Trophoblast cell (in vitro differentiated cells and primary cell): ENCODE measurements around the gene STOML3. TPM values are rescaled to one million over a fixed set of nuclear protein-coding genes. Genes with fewer than 3 reads are reported as not detected.

Experiments used
- DNase-seq, 2 donors: peaks; one replicate each; pipeline ENCODE4 v3.0.0-alpha.2; 2016
- H2AFZ ChIP-seq: 2 replicates; pipeline ENCODE4 v1.6.1; 2013; ENCODE audit warnings: low read length, moderate library complexity, mild to moderate bottlenecking; ENCODE audit not compliant: insufficient read depth, poor library complexity
- H2AK5ac ChIP-seq: 2 replicates; pipeline ENCODE4 v1.6.1; 2013; ENCODE audit warnings: mild to moderate bottlenecking, low read length
- H2BK120ac ChIP-seq: 2 replicates; pipeline ENCODE4 v1.6.1; 2013; ENCODE audit warnings: low read length, mild to moderate bottlenecking, moderate library complexity; ENCODE audit not compliant: insufficient read depth, poor library complexity
- H2BK12ac ChIP-seq: 2 replicates; pipeline ENCODE4 v1.6.1; 2013; ENCODE audit warnings: mild to moderate bottlenecking, low read length, moderate library complexity
- H2BK5ac ChIP-seq: 2 replicates; pipeline ENCODE4 v1.6.1; 2013; ENCODE audit warnings: low read length, low read depth, moderate library complexity, mild to moderate bottlenecking; ENCODE audit not compliant: poor library complexity
- H3K14ac ChIP-seq: 2 replicates; pipeline ENCODE4 v1.6.1; 2013; ENCODE audit warnings: mild to moderate bottlenecking, low read length
- H3K18ac ChIP-seq: 2 replicates; pipeline ENCODE4 v1.6.1; 2013; ENCODE audit warnings: mild to moderate bottlenecking, low read length
- H3K23ac ChIP-seq: 2 replicates; pipeline ENCODE4 v1.6.1; 2013; ENCODE audit warnings: low read length
- H3K27ac ChIP-seq: 2 replicates; pipeline ENCODE4 v1.5.1; 2013; ENCODE audit warnings: low read depth, mild to moderate bottlenecking, inconsistent platforms, low read length, moderate library complexity
- H3K27me3 ChIP-seq: 2 replicates; pipeline ENCODE4 v1.6.1; 2013; ENCODE audit warnings: inconsistent platforms, mild to moderate bottlenecking, low read length, moderate library complexity; ENCODE audit not compliant: insufficient read depth
- H3K36me3 ChIP-seq, 2 experiments: 1 replicate in 1 of 2; 2 replicates in 1 of 2; pipeline ENCODE4 v1.6.1; 2013; ENCODE audit warnings: low read length in 2 of 2, mild to moderate bottlenecking in 2 of 2, moderate library complexity in 1 of 2; ENCODE audit not compliant: insufficient read depth in 2 of 2, control insufficient read depth in 1 of 2
- H3K4ac ChIP-seq: 2 replicates; pipeline ENCODE4 v1.6.1; 2013; ENCODE audit warnings: low read depth, mild to moderate bottlenecking, low read length, moderate library complexity
- H3K4me1 ChIP-seq, 2 experiments: 1 replicate in 1 of 2; 2 replicates in 1 of 2; pipeline ENCODE4 v1.6.1; 2013; ENCODE audit warnings: low read length in 2 of 2, mild to moderate bottlenecking in 2 of 2, moderate library complexity in 1 of 2; ENCODE audit not compliant: insufficient read depth in 2 of 2, control insufficient read depth in 1 of 2
- H3K4me2 ChIP-seq: 2 replicates; pipeline ENCODE4 v1.6.1; 2013; ENCODE audit warnings: inconsistent platforms, mild to moderate bottlenecking, low read length, moderate library complexity
- H3K4me3 ChIP-seq: 2 replicates; pipeline ENCODE4 v1.5.1; 2013; ENCODE audit warnings: mild to moderate bottlenecking, low read depth, low read length, inconsistent platforms
- H3K79me1 ChIP-seq: one replicate; pipeline ENCODE4 v1.6.1; 2013; ENCODE audit warnings: low read length
- H3K79me2 ChIP-seq: 2 replicates; pipeline ENCODE4 v1.6.1; 2013; ENCODE audit warnings: low read length, mild to moderate bottlenecking; ENCODE audit not compliant: control insufficient read depth, insufficient read depth, poor library complexity
- H3K9ac ChIP-seq: 2 replicates; pipeline ENCODE4 v1.6.1; 2013; ENCODE audit warnings: mild to moderate bottlenecking, low read length
- H3K9me3 ChIP-seq: 2 replicates; pipeline ENCODE4 v1.6.1; 2013; ENCODE audit warnings: low read depth, mild to moderate bottlenecking, control low read depth, inconsistent platforms, low read length; ENCODE audit not compliant: insufficient read depth
- H4K12ac ChIP-seq: 2 replicates; pipeline ENCODE4 v1.6.1; 2013; ENCODE audit warnings: low read depth, mild to moderate bottlenecking, low read length, moderate library complexity
- H4K8ac ChIP-seq: 2 replicates; pipeline ENCODE4 v1.6.1; 2013; ENCODE audit warnings: low read depth, mild to moderate bottlenecking, low read length, moderate library complexity
- H4K91ac ChIP-seq: one replicate; pipeline ENCODE4 v1.6.1; 2013; ENCODE audit warnings: low read depth, mild to moderate bottlenecking, low read length, moderate library complexity
- WGBS: extraction: QIAGEN DNeasy Blood & Tissue Kit; methylation state at CpG from one replicate; pipeline ENCODE4 v1.1.7; 2013; ENCODE audit warnings: missing lambda C conversion rate; ENCODE audit not compliant: insufficient read length, insufficient coverage; ENCODE audit errors: extremely low coverage; 5-methylcytosine and 5-hydroxymethylcytosine counted together
- polyA plus RNA-seq: library from polyadenylated mRNA; stranded (reverse); fragments of 200-250 nt; gene quantifications from 2 replicates; pipeline ENCODE4 v1.2.3, GENCODE V29; 2013

STOML3 gene, protein sequence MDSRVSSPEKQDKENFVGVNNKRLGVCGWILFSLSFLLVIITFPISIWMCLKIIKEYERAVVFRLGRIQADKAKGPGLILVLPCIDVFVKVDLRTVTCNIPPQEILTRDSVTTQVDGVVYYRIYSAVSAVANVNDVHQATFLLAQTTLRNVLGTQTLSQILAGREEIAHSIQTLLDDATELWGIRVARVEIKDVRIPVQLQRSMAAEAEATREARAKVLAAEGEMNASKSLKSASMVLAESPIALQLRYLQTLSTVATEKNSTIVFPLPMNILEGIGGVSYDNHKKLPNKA
- 0.18 TPM in 2 replicates for polyA plus RNA-seq

DNA sequence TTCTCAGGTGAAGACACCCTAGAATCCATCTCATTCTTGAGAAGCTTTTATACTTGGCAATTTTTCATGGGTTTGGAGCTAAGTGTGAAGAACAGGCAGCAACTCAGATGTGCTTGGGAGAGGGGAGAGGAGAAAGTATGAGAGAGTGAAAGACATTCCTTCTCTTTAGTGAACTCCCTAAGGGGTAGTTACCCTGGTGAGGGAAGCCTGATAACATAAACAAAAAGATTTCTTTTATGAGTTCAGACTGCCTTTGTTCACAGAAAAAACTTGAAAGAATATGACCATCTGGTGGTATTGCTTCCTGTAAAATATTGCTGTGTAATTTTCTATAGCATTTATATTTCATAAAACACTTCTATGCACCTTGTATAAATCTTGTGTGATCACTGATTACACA lies at the start of gene STOML3:
Gene STOML3 (minus strand): TSS at position 139 of the 400 bp plus-strand sequence. CDS start 110 bp downstream, at position 29.
- no peaks in the 10 kb centered on the region for H3K27me3 ChIP-seq
- H3K4me1 ChIP-seq = no peaks in the 10 kb centered on the region
- H2BK120ac ChIP-seq = no peak within 1 kb of the TSS
- H3K23ac ChIP-seq = no peak within 1 kb of the TSS
- no peak within 1 kb of the TSS for H3K4me2 ChIP-seq
- H3K14ac ChIP-seq = no peak within 1 kb of the TSS
- no peak within 1 kb of the TSS for H2AFZ ChIP-seq
- no peak within 1 kb of the TSS for H2BK5ac ChIP-seq
- no peak within 1 kb of the TSS for H3K18ac ChIP-seq
- no peak within 1 kb of the TSS for H3K9ac ChIP-seq
- H3K4ac ChIP-seq = no peak within 1 kb of the TSS
- H4K12ac ChIP-seq = no peak within 1 kb of the TSS
- H3K27ac ChIP-seq = no peak within 1 kb of the TSS
- H3K36me3 ChIP-seq = no peaks in the 10 kb centered on the region
- no peak within 1 kb of the TSS for H2BK12ac ChIP-seq
- no peak within 1 kb of the TSS for H4K8ac ChIP-seq
- no peak within 1 kb of the TSS for H3K4me3 ChIP-seq
- no peaks in the 10 kb centered on the region for H3K9me3 ChIP-seq
- H3K79me2 ChIP-seq = no peaks in the 10 kb centered on the region
- peak in 1 of 2 donors; percentile 74 for DNase-seq
- no peaks in the 10 kb centered on the region for H3K79me1 ChIP-seq
- no peak within 1 kb of the TSS for H2AK5ac ChIP-seq
- H4K91ac ChIP-seq = no peak within 1 kb of the TSS

DNA sequence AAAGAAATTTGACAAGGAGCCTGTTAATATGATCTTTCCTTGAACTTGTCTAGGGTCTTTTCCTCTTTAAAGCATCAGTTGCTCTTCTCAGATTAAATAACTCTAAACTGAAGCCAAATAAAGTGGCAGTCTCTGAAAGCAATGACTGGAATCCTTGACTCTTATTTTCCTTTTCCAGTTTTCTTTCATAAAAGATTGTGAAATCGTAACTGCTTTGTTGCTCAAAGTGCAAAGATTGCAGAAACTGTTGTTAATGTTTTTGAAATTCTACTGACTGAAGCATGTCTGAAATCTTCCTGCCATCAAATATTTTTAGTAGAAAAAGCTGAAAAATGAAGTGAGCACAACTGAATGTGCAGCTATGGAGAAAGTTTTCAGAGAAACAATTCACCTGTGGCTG lies 49.6 kb upstream of the STOML3 start:
- H3K23ac ChIP-seq = no peak overlapping the region
- H3K4ac ChIP-seq = no peak overlapping the region
- H2AFZ ChIP-seq = no peak overlapping the region
- no peak overlapping the region for H4K8ac ChIP-seq
- H2BK120ac ChIP-seq = no peak overlapping the region
- no peak overlapping the region for H4K12ac ChIP-seq
- peaks cover 11% of the 10 kb centered on the region for H3K79me2 ChIP-seq
- no peak overlapping the region for H2BK5ac ChIP-seq
- no peak overlapping the region for H2AK5ac ChIP-seq
- peaks cover 0 to under 1% of the 10 kb centered on the region in 2 experiments for H3K4me1 ChIP-seq
- no peak overlapping the region for H3K14ac ChIP-seq
- H4K91ac ChIP-seq = no peak overlapping the region
- peaks cover 0 to 2% of the 10 kb centered on the region in 2 experiments for H3K36me3 ChIP-seq
- H3K9me3 ChIP-seq = no peaks in the 10 kb centered on the region
- no peak overlapping the region for H3K9ac ChIP-seq
- H3K4me3 ChIP-seq = no peak overlapping the region
- no peak overlapping the region for H2BK12ac ChIP-seq
- H3K18ac ChIP-seq = no peak overlapping the region
- H3K27me3 ChIP-seq = no peaks in the 10 kb centered on the region
- no peak overlapping the region for H3K4me2 ChIP-seq
- no CpG with 5 or more reads among the region's 1 CpG for WGBS
- peaks cover 10% of the 10 kb centered on the region for H3K79me1 ChIP-seq
- DNase-seq = peak; percentile 21 to 92
- H3K27ac ChIP-seq = no peak overlapping the region

DNA sequence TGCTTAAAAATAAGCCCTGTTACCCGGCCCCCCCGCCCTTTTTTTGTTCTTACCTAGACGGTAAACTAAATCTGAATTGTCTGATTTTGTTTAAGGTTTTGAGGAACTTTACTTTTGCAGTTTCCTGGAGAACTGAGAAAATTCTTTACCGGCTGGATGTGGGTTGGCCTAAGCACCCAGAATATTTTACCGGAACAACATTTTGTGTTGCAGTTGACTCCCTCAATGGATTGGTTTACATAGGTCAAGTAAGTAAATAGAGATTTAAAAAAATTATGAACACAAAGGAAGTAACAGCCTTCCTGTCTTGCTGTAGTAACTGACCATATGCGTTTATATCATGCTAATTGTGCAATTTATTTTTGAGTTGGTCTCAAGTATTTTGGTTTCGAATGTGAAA lies 48.4 kb upstream of the STOML3 start:
- Histone ChIP-seq H3K4ac (no peak overlapping the region), H3K27ac (no peak overlapping the region), H2BK12ac (no peak overlapping the region), H3K23ac (no peak overlapping the region), H3K27me3 (no peaks in the 10 kb centered on the region), H3K4me1 (peaks cover 0 to 4% of the 10 kb centered on the region in 2 experiments), H2AK5ac (no peak overlapping the region), H3K9me3 (no peaks in the 10 kb centered on the region), H4K8ac (no peak overlapping the region), H3K4me2 (peak overlapping the region; percentile 90), H4K12ac (no peak overlapping the region), H3K9ac (no peak overlapping the region), H3K36me3 (peaks cover 0 to under 1% of the 10 kb centered on the region in 2 experiments), H3K79me1 (peaks cover 10% of the 10 kb centered on the region), H2AFZ (no peak overlapping the region), H4K91ac (no peak overlapping the region), H3K18ac (no peak overlapping the region), H2BK5ac (no peak overlapping the region), H3K79me2 (peaks cover 14% of the 10 kb centered on the region), H2BK120ac (no peak overlapping the region), H3K14ac (no peak overlapping the region), H3K4me3 (no peak overlapping the region)
- no peak for DNase-seq
- WGBS = 100% methylated on average over 1 of the region's 7 CpGs

DNA sequence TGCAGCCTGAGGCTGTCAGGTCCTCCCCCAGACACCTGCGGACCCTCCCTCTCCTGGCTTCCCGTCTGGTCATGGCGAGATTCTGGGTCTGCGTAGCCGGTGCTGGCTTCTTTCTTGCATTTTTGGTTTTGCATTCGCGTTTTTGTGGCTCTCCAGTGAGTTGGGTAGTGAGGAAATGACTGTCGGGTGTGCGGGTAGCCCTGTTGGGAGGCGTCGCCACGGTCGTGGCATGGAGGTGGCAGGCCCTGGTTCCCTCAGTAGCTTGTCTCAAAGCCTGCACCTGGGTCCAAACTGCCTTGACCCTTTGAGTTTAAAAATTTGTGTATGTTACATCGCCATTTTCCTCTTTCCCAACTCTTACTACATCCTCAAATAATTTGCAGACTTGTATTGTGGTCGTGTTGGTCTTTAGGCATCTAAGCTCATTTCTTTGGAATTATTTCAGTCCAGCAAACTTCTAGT lies 48.0 kb upstream of the STOML3 start:
- Histone ChIP-seq H3K4me3 (peak overlapping the region; percentile 84), H2AFZ (peak overlapping the region; percentile 89), H3K4me1 (peaks cover 0 to 4% of the 10 kb centered on the region in 2 experiments), H3K4me2 (peak overlapping the region; percentile 90), H3K18ac (peak overlapping the region; percentile 78), H2BK120ac (peak overlapping the region; percentile 32), H3K4ac (peak overlapping the region; percentile 49), H3K14ac (peak overlapping the region; percentile 78), H2BK12ac (no peak overlapping the region), H2BK5ac (no peak overlapping the region), H3K9me3 (no peaks in the 10 kb centered on the region), H4K12ac (peak overlapping the region; percentile 88), H3K79me2 (peaks cover 14% of the 10 kb centered on the region), H3K36me3 (no peaks in the 10 kb centered on the region), H3K23ac (no peak overlapping the region), H4K91ac (peak overlapping the region; percentile 81), H3K27me3 (no peaks in the 10 kb centered on the region), H4K8ac (peak overlapping the region; percentile 90), H3K9ac (peak overlapping the region; percentile 65), H3K79me1 (peaks cover 10% of the 10 kb centered on the region), H2AK5ac (no peak overlapping the region), H3K27ac (no peak overlapping the region)
- WGBS = no CpG with 5 or more reads among the region's 15 CpGs
- DNase-seq = peak; percentile 55 to 66
